HepG2 (cell line): Measurements from ENCODE around the gene C1QTNF12. TPM values are rescaled to one million over a fixed set of nuclear protein-coding genes. Genes with fewer than 3 reads are reported as not detected.

Source experiments
- ARNT ChIP-seq: fragments of 450-650 bp; IDR thresholded peaks from 2 replicates; pipeline ENCODE4 v1.6.1; 2017
- CC2D1A ChIP-seq: sonication (generic); formaldehyde crosslinking; IDR thresholded peaks from 2 replicates; pipeline ENCODE4 v1.8.1; 2023; ENCODE audit warnings: mild to moderate bottlenecking, missing genetic modification reagents
- EHMT2 ChIP-seq: fragments of 200-600 bp; sonication (generic); IDR thresholded peaks from 2 replicates; pipeline ENCODE4 v1.7.0; 2017; ENCODE audit warnings: antibody characterized with exemption, low read depth, low read length, borderline replicate concordance
- ELF4 ChIP-seq: sonication (generic); formaldehyde crosslinking; IDR thresholded peaks from 2 replicates; pipeline ENCODE4 v1.5.0; 2020; ENCODE audit warnings: missing genetic modification reagents, mild to moderate bottlenecking, moderate library complexity, borderline replicate concordance
- HDAC1 ChIP-seq: sonication (generic); formaldehyde crosslinking; IDR thresholded peaks from 2 replicates; pipeline ENCODE4 v1.5.1; 2020; ENCODE audit warnings: mild to moderate bottlenecking, missing genetic modification reagents
- HIVEP1 ChIP-seq: sonication (generic); formaldehyde crosslinking; IDR thresholded peaks from 2 replicates; pipeline ENCODE4 v1.4.0; 2020; ENCODE audit warnings: mild to moderate bottlenecking, missing genetic modification reagents
- IKZF4 ChIP-seq: sonication (generic); formaldehyde crosslinking; IDR thresholded peaks from 2 replicates; pipeline ENCODE4 v1.5.1; 2020; ENCODE audit warnings: borderline replicate concordance, mild to moderate bottlenecking, low read depth, missing genetic modification reagents; ENCODE audit errors: not compliant biosample characterization
- NAIF1 ChIP-seq: sonication (generic); formaldehyde crosslinking; IDR thresholded peaks from 2 replicates; pipeline ENCODE4 v1.5.0; 2020; ENCODE audit warnings: mild to moderate bottlenecking, missing genetic modification reagents, borderline replicate concordance
- POGZ ChIP-seq: sonication (generic); formaldehyde crosslinking; IDR thresholded peaks from 2 replicates; pipeline ENCODE4 v1.4.0; 2020; ENCODE audit warnings: mild to moderate bottlenecking, missing genetic modification reagents
- RCOR2 ChIP-seq: IDR thresholded peaks from 2 replicates; pipeline ENCODE4 v1.6.1; 2016; ENCODE audit warnings: missing biosample characterization, missing genetic modification reagents
- RFXANK ChIP-seq: IDR thresholded peaks from 2 replicates; pipeline ENCODE4 v1.6.1; 2016
- SALL1 ChIP-seq: sonication (generic); formaldehyde crosslinking; IDR thresholded peaks from 2 replicates; pipeline ENCODE4 v1.8.0; 2022; ENCODE audit warnings: mild to moderate bottlenecking, missing genetic modification reagents
- SOX5 ChIP-seq: IDR thresholded peaks from 2 replicates; pipeline ENCODE4 v1.6.1; 2016; ENCODE audit warnings: borderline replicate concordance
- SRSF9 ChIP-seq: fragments of 200-400 bp; formaldehyde crosslinking; IDR thresholded peaks from 2 replicates; pipeline ENCODE4 v1.6.1; 2018; ENCODE audit warnings: borderline replicate concordance, mild to moderate bottlenecking, low read depth, low read length; ENCODE audit not compliant: insufficient read depth, poor library complexity, severe bottlenecking
- STAG1 ChIP-seq: sonication (generic); formaldehyde crosslinking; IDR thresholded peaks from 2 replicates; pipeline ENCODE4 v1.4.0; 2020; ENCODE audit warnings: missing genetic modification reagents
- SUZ12 ChIP-seq: fragments of 150-350 bp; IDR thresholded peaks from 2 replicates; pipeline ENCODE4 v1.6.1; 2014; ENCODE audit warnings: low read depth, low read length
- ZNF224 ChIP-seq: sonication (generic); formaldehyde crosslinking; IDR thresholded peaks from 2 replicates; pipeline ENCODE4 v1.5.0; 2020; ENCODE audit warnings: mild to moderate bottlenecking, missing genetic modification reagents
- ZNF230 ChIP-seq: sonication (generic); formaldehyde crosslinking; IDR thresholded peaks from 2 replicates; pipeline ENCODE4 v1.4.0; 2020; ENCODE audit warnings: mild to moderate bottlenecking, missing genetic modification reagents
- ZNF326 ChIP-seq: sonication (generic); formaldehyde crosslinking; IDR thresholded peaks from 2 replicates; pipeline ENCODE4 v1.4.0; 2020; ENCODE audit warnings: missing genetic modification reagents, borderline replicate concordance
- ZNF337 ChIP-seq: sonication (generic); formaldehyde crosslinking; IDR thresholded peaks from 2 replicates; pipeline ENCODE4 v1.5.1; 2020; ENCODE audit warnings: missing genetic modification reagents, low read depth, mild to moderate bottlenecking, borderline replicate concordance
- ZNF629 ChIP-seq: sonication (generic); formaldehyde crosslinking; conservative IDR thresholded peaks from 2 replicates; pipeline ENCODE4 v1.5.0; 2020; ENCODE audit warnings: missing genetic modification reagents
- ZNF788 ChIP-seq: sonication (generic); formaldehyde crosslinking; IDR thresholded peaks from 2 replicates; pipeline ENCODE4 v1.5.0; 2020; ENCODE audit warnings: mild to moderate bottlenecking, missing genetic modification reagents, borderline replicate concordance
- polyA plus RNA-seq, 8 experiments: library from polyadenylated mRNA; depleted of rRNA in 3 of 8; stranded (reverse) in 7 of 8; unstranded in 1 of 8; fragments of >200 nt; fragmentation: Illumina TruSeq in 4 of 8; extraction: Trizol in 4 of 8; gene quantifications; 2 replicates each; pipeline versions ENCODE4 v1.2.1 to v1.2.3, GENCODE V29; 2011 to 2016; ENCODE audit warnings: low read depth in 4 of 8, missing spikeins in 1 of 8, mixed read lengths in 1 of 8; ENCODE audit not compliant: insufficient read depth in 1 of 8
- total RNA-seq, 5 experiments: library from RNA; depleted of rRNA; stranded (reverse); fragments of >200 nt; fragmentation: Illumina TruSeq; extraction: Trizol; gene quantifications; 2 replicates each; pipeline ENCODE4 v1.2.3, GENCODE V29; 2016; ENCODE audit warnings: low read depth in 1 of 5
- TF ChIP-seq, protein P1 (sequence below): sonication (generic); formaldehyde crosslinking; IDR thresholded peaks from 2 replicates; pipeline ENCODE4 v1.9.0; 2021; ENCODE audit warnings: mild to moderate bottlenecking, missing genetic modification reagents
- TF ChIP-seq, protein P2 (sequence below): sonication (generic); formaldehyde crosslinking; IDR thresholded peaks from 2 replicates; pipeline ENCODE4 v1.5.1; 2020; ENCODE audit warnings: mild to moderate bottlenecking, moderate library complexity, missing genetic modification reagents

C1QTNF12 gene
- total and polyA plus RNA-seq, 2 of the 13 experiments (the other 11 are each of a cell fraction or from before 2014, with no cell fraction given), result 0.18 to 0.64 TPM

DNA sequence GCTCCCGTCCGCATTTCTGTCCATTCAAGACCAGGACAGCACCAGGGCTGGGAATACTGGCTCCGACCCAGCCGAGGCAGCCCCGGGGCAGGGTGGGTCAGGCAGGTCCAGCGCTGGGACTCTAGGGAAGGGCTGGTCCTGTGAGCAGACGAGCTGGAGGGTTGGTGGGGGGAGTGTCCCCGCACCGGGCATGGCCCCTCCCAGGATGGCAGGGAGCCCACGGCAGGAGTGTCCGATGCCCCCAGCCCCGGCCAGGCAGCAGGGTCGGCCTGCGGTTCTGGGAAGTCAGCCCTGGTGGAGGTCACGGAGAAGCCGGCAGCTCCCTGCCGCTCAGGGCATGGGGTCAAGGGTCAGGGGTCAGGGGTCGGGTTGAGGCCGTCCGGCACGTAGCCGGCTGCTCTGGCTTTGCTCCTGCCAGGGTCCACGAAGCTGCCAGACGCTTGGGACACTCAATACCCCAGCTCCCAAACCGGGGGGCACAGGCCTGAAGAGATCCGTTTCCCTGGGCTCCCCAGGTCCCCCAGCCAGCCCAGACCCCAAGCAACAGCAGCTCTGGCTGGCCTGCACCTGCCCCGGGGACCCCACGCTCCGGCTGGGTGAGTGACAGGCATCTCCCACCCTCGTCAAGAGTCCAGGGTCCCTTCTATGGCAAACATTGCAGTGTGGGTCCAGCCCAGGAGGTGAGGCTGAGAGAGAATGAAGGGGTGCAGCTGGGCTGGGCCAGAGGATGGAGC lies 6.7 kb downstream of the C1QTNF12 start (continued):
- TF ChIP-seq, protein P1, sequence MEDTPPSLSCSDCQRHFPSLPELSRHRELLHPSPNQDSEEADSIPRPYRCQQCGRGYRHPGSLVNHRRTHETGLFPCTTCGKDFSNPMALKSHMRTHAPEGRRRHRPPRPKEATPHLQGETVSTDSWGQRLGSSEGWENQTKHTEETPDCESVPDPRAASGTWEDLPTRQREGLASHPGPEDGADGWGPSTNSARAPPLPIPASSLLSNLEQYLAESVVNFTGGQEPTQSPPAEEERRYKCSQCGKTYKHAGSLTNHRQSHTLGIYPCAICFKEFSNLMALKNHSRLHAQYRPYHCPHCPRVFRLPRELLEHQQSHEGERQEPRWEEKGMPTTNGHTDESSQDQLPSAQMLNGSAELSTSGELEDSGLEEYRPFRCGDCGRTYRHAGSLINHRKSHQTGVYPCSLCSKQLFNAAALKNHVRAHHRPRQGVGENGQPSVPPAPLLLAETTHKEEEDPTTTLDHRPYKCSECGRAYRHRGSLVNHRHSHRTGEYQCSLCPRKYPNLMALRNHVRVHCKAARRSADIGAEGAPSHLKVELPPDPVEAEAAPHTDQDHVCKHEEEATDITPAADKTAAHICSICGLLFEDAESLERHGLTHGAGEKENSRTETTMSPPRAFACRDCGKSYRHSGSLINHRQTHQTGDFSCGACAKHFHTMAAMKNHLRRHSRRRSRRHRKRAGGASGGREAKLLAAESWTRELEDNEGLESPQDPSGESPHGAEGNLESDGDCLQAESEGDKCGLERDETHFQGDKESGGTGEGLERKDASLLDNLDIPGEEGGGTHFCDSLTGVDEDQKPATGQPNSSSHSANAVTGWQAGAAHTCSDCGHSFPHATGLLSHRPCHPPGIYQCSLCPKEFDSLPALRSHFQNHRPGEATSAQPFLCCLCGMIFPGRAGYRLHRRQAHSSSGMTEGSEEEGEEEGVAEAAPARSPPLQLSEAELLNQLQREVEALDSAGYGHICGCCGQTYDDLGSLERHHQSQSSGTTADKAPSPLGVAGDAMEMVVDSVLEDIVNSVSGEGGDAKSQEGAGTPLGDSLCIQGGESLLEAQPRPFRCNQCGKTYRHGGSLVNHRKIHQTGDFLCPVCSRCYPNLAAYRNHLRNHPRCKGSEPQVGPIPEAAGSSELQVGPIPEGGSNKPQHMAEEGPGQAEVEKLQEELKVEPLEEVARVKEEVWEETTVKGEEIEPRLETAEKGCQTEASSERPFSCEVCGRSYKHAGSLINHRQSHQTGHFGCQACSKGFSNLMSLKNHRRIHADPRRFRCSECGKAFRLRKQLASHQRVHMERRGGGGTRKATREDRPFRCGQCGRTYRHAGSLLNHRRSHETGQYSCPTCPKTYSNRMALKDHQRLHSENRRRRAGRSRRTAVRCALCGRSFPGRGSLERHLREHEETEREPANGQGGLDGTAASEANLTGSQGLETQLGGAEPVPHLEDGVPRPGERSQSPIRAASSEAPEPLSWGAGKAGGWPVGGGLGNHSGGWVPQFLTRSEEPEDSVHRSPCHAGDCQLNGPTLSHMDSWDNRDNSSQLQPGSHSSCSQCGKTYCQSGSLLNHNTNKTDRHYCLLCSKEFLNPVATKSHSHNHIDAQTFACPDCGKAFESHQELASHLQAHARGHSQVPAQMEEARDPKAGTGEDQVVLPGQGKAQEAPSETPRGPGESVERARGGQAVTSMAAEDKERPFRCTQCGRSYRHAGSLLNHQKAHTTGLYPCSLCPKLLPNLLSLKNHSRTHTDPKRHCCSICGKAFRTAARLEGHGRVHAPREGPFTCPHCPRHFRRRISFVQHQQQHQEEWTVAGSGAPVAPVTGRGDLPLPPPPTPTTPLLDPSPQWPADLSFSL (CRISPR knock-in tag), result no peak
- TF ChIP-seq CC2D1A (CRISPR knock-in tag) (no peak), ZNF326 (CRISPR knock-in tag) (no peak), POGZ (CRISPR knock-in tag) (no peak), STAG1 (CRISPR knock-in tag) (no peak), RFXANK (CRISPR knock-in tag) (no peak), ZNF337 (CRISPR knock-in tag) (no peak), SOX5 (CRISPR knock-in tag) (no peak), HIVEP1 (CRISPR knock-in tag) (peak; percentile 60; the same call in 1 of the 2 replicates), RCOR2 (no peak), ZNF788 (no peak), ZNF224 (CRISPR knock-in tag) (no peak), SUZ12 (no peak), SALL1 (CRISPR knock-in tag) (peak; percentile 43; the same call in 1 of the 2 replicates), IKZF4 (no peak), EHMT2 (no peak), ELF4 (no peak), NAIF1 (CRISPR knock-in tag) (no peak), SRSF9 (no peak), ZNF629 (CRISPR knock-in tag) (peak; percentile 41; the same call in 1 of the 2 replicates), ARNT (no peak), ZNF230 (CRISPR knock-in tag) (no peak; the same call in 1 of the 2 replicates), HDAC1 (CRISPR knock-in tag) (peak; percentile 86)
- TF ChIP-seq, protein P2, sequence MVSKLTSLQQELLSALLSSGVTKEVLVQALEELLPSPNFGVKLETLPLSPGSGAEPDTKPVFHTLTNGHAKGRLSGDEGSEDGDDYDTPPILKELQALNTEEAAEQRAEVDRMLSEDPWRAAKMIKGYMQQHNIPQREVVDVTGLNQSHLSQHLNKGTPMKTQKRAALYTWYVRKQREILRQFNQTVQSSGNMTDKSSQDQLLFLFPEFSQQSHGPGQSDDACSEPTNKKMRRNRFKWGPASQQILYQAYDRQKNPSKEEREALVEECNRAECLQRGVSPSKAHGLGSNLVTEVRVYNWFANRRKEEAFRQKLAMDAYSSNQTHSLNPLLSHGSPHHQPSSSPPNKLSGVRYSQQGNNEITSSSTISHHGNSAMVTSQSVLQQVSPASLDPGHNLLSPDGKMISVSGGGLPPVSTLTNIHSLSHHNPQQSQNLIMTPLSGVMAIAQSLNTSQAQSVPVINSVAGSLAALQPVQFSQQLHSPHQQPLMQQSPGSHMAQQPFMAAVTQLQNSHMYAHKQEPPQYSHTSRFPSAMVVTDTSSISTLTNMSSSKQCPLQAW (CRISPR knock-in tag), result peak; percentile 46
